Measurements from ENCODE around the gene SLC30A4.

DNA sequence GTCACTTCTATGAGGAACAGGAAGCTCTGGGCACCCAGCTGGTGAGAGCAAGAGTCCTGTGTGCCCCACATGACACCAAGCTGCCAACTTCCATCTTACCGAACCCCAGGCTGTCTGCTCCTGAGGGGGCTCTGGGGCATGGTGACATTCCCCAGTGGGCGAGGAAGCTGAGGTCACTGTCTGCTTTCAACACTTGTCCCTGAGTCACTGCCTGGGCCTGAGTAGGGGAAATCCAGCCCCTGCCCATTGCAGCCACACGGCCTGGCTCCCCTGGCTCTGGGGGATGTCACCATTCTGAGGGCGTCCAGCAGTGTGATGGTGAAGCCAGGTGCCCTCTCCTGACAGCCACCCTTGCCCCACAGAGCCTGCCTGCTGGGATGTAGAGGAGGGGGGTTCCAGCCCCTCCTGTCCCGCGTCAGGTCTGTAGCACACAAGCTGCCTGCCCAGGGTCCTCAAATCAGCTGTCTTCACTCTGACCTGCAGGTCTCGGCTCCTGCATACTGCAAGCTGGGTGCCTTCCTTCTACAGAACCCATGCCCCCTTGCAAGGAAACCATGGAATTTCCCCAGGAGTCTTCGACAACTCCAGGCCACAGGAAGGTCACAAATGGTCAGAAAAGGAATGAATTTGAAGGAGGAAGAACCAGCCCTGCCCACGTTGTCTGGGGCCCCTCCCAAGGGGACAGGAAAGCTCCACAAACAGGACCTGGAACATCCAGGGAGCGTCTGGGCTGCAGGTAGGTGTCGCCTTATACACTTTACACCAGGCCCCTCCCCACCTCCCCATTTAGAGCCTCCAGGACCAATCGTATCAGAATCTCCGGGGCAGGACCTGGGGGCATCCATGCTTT is 74.3 kb downstream of the SLC30A4 start:
- TF ChIP-seq YY1 (IDR thresholded peaks at IDR 0.05; ENCODE audit: insufficient read depth, insufficient read length): no peak
- no peak for TF ChIP-seq ZNF274 (IDR thresholded peaks at IDR 0.05; ENCODE audit: low read depth, low read length)
- TF ChIP-seq SUZ12 (IDR thresholded peaks at IDR 0.05; ENCODE audit: extremely low read depth, insufficient read depth, insufficient read length): no peak
